ENCODE measurements around the gene GLRX3.

The GLRX3 gene

DNA sequence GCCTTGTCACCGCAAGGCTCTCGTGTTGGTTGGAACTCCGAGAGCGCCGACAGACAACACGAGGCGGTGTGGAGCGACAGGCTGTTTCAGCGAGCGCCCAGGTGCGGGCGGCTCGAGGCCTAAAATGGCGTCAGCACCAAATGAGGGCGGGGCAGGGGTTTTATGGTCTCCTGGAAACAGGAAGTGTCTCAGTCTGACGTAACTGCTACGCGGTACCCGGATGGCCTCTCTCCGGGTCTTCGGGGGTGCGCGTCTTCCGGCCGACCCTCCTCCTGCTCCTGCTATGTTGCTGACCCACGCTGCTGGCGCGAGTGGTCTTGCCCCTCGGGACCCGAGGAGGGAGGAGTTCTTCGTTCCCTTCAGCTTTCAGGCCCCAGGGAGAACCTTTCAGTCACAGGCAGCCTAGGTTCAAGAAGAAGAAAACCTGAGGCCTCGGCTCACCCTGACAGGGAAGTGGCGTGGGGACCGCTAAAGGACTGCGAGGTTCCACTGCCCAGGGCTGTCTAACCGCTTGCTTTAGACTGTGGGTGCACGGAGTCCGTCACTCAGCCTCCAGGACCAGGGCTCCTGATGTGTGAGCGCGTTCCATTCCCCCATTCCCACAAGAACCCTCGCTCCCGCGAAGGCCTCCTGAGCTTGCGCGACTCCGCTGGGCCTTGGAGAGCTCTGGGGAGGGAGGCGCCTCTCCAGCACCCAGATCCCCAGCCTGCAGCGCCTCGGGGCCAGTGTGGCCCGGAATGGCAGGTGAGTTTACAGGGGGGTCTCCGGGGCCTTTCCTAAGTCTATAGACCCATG, 77.3 kb downstream of the GLRX3 start:
- DNase-seq: no peak

DNA sequence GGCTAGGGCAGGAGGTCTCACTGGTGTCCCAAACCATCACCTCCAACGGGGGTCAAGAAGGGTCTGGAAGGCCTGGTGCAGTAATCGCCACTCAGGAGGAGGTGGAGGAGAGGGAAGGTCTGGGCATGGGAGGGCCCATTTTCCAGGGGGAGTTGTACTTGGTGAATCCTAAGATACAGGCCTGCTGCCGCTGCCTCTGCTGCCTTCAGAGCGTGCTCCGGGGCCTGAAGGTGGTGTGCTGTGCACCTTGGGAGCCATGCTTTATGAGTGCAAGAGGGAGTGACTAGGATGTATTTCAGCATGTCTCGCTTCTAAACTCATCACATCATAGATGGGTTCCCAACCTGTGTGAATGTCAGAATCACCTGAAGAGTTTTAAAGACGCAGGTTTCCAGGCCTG, 78.2 kb downstream of the GLRX3 start:
- no peak for DNase-seq

DNA sequence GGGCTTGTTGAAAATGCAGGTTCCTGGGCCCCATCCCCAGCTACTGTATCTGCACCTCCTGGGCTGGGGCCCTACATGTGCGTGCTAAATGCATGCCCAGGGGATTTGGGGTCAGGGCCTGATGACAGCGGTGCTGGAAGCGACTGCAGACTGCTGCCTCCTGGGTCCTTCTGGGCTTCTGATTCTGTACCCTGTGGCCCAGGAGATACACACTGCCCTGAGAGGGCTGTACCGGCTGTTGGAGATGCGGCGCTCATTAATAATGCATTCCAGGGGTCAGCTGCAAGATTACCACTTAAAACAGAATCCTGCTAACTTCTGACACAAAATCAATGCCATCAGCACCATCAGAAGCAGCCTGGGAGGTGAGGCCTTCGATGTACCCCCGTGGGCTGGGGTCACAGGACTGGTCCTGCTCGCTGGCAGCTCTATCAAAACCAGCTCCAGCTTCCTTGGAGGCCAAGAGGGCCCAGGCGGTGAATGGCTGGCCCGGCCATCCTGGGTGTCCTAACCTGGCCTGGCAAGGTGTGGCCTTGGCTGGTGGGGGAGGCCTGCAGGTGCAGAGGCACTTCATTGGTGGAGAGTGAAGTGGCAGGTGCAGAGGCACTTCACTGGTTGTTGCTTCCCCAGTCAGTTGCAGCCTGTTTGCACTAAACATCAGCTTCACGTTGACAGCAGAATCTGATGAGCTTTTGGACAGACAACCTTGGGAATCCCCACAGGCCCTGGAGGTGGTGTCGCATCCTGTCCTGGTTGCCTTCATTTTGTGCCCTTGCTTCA, 79.2 kb downstream of the GLRX3 start:
- DNase-seq: no peak

DNA sequence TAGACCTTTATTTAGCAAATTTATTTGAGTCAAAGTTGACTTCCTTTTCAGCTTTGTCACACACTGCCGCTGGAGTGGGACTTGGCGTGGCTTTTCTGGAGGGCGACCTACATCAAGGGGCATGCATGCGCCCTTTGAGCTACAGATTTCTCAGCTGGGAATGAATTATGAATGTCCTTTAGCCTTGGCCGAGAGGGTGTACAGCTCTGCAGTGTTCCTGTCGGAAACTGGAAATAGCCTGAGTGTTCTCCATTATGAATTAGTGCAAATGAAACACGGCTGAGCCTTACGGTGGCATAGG, 79.7 kb downstream of the GLRX3 start:
- DNase-seq: no peak

DNA sequence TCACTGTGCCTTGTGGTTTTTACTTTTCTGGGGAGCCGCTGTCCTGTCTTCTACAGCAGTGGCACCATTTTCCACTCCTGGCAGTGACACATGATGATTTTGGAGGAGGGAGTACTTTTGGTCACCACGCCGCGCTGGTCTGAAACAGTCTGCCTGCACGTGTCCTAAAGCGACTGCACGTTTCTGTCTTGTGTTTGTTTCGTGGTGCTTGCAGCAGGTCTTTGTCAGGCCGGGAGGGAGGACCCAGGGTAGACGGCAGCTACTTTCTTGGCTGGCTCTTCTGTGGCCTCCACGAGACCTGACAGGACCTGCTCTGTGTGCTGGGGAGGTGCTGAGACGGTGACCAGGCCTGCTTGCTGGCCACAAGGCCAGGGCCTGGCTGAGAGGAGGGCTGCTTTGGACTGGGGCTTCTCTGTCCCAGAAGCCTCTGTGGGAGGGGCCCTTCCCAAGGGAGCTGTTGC, 82.0 kb downstream of the GLRX3 start:
- no peak for DNase-seq

DNA sequence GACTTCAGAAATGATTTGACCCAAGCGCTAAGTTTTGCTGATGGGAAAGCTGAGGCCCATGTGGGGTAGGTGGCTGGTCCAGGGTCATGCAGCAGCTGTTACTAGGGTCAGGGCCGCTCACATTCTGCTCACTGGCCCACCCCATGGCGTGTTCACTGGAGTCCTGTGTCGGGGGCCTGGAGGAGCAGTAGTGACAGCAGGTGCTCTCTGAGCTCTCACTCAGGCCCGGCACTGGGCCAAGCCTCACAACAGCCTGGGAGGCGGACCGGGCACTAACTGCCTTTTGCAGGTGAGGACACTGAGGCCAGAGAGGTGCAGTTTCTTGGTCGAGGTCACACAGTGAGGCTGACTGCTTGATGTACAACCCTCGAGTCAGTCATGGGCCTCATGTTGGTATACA, 82.7 kb downstream of the GLRX3 start:
- no peak for DNase-seq

DNA sequence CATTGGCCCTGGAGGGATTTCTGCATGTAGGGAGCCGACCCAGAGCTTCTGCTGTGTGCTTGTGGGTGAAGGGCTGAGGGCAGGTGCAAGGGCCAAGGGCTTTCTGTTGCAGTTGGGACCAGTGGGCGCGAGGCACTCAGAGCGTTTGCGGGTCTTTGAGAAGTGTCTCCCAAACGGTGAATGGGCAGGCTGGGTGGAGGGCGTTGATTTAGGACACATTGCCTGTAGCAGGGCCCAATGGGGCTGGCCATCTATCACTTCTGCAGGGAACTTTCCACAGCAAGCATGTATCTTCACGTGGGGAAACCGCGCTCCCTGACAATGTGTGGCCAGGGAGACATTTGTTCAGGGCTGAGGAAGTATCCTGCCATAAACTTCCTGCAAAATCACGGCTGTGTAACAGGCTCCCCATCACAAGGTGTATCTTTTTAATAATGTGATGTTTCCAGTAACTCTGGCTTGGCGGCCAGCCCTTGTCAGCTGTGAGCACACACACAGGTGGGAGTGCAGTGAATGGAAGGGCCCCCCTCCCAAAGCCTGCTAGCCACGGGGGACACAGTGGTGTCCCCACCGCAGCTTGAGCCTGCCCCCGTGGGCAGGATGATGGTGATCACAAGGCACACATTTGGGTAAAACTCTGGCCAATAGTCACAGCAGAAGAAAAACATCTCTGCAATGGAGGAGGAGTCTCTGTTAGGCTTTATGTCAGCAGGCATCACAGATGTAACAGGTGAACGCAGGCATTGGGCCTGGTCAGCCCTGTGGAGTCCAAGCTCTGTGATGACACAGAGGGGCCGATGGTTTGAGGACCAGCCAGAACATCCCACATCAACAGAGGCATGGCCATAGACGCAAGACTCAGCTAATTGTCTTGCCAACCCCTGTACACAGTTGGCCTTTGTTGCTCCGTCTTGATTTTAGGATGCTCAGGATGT, 84.3 kb downstream of the GLRX3 start:
- no peak for DNase-seq

DNA sequence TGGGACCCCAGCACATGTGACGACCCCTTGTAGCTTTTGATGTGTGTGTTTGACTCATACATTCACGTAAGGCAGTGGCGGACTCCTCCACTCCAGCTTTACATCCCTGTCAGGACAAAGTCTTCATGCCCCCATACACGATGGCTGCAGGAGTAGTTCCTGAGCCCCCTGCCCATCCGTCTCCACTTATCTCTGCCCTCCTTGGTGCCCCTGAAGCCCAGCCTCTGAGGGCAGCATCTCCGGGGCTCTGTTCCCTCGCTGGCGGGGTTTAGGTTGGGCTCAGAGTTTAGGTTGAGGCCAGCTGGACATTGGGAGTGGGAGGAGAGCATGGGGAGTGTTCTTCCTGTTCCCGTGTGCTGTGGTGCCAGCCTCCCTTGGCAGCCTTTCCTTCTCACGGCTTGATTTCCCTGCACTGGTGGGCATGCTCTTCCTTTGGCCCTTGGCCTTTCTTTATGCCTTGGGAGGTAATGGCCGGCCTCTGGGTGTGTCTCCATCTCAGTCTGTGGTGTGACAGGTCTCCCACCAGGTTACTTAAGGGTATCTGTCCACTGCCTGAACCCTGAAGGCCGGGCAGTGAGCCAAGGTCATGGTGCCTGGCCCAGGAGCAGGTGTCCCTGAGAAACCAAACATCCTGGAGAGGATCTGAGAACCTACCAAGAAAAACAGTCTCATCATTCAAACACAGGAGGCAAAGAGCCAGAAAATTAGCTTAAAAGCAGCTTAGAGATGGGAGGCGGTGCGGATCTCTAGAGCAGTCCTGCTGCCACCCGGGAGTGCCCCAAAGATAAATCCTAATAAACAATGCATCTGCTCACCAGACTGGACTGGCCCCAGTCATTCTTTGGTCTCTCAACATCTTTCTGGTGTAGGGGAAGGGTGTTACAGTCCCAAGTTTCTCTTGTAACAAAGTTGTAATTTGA, 85.5 kb downstream of the GLRX3 start:
- DNase-seq: no peak

DNA sequence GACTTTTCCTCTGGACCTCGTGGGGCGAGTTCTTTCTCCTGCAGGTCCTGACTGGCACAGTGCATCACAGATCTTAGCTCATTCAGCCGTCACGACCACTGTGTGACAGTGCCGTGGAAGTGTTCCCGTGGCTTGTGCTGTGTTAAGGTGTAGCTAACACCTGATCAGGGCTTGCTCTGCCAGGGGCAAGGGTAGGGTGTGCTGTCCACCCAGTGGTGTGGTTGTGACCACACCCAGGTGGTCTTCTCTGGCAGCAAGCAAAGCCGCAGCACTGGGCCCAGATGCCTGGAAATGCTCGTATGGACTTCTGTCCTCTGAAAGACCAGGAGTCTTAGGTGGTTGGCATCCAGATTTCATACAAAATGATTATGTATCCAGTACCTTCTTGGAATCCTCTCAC, 86.2 kb downstream of the GLRX3 start:
- no peak for DNase-seq

DNA sequence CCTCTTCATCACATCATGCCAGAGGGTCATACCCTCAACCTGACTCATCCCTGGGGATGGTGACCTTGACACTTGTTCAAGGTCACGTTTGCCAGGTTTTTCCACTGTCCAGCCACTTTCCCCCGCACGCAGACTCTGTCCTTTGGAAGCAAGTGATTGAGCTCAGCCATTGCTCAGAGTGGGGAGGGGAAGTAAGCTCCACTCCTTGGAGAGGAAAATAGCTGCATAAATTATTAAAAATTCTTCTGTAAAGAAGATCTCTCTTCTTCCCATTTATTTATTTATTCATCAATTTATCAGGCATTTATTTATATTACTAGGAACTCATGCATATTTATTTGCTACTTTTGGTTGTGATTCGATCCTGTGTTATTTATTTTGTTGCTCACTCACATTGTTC, 88.0 kb downstream of the GLRX3 start:
- DNase-seq: no peak

DNA sequence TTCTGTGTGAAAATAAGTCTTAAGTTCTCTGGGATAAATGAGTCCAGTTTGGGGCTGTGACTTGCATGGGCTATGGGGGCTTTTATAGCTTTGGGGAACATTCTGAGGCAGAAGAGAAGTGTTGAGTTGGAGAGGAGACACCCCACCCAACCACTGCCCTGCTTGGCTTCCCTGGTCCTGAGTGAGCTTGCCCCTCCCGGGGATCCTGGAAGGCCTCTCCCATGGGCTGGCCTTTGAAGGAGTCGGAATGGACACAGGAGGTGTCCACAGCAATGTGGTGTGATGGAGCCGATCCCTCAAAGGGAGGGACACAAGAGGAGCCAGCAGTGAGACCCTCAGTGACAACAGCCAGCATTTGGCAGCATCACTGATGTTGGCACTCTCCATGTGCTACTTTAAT, 89.8 kb downstream of the GLRX3 start:
- no peak for DNase-seq

DNA sequence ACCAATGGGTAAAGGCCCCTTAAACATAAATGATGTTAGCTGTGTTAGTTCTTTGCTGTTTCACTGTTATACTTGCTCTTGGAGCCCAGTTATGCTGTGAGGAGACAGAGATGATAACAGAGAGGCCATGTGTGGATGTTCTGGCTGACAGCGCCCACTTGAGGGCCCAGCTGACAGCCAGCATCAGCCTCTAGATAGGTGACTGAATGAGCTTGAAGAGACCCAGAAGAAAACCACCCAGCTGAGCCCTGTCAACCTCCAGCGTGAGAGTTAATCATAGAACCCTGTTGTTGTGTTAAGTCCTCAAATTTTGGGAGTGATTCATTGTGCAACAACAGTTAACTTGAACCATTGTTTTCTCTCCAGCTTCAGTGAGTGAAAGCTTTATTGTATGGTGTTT, 91.7 kb downstream of the GLRX3 start:
- no peak for DNase-seq

All from NCI-H146 (cell line).